ENCODE results near the gene ZC2HC1B.

ZC2HC1B gene, protein sequence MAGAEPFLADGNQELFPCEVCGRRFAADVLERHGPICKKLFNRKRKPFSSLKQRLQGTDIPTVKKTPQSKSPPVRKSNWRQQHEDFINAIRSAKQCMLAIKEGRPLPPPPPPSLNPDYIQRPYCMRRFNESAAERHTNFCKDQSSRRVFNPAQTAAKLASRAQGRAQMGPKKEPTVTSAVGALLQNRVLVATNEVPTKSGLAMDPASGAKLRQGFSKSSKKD

DNA sequence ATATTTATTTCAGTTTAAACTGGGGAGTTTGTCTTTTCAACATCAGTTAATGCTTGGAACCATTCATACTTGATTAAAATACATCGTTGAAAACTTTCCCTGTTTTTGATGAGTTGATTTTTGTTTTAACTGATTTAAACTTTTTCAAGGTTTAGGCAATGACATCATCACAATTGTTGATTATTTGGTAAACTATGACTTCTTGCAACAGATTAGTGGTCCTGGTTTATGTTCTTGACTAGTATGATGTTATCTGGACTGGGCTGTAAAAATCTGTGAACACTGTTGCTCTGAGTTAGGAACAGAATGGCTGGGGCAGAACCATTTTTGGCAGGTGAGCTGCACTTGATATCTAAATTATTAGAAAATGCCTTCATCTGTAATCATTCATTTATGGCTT, at the start of gene ZC2HC1B:
Gene ZC2HC1B (plus strand): TSS at position 241 of the 400 bp plus-strand sequence. CDS start 66 bp downstream, at position 307.
- DNase-seq (ENCODE audit: insufficient read length, low spot score) (no peak), FAIRE-seq (no peak)
- TF ChIP-seq POLR2A (IDR thresholded peaks at IDR 0.05; ENCODE audit: low read depth, low read length): no peak

DNA sequence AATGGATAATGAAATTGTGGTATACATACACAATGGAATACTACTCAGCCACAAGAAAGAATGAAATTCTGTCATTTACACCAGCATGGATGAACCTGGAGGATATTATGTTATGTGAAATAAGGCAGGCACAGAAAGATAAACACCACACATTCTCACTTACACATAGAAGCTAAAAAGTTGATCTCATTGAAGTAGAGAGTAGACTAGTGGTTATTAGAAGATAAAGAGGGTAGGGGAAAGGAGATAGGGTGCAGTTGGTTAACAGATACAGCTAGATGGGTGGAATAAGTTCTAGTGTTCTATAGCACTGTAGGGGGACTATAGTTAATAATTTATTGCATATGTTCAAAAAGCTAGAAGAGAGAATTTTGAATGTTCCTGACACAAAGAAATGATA, 46.7 kb upstream of the ZC2HC1B start:
- no peak for TF ChIP-seq POLR2A (IDR thresholded peaks at IDR 0.05; ENCODE audit: low read depth, low read length)
- FAIRE-seq (no peak), DNase-seq (ENCODE audit: insufficient read length, low spot score) (no peak)

DNA sequence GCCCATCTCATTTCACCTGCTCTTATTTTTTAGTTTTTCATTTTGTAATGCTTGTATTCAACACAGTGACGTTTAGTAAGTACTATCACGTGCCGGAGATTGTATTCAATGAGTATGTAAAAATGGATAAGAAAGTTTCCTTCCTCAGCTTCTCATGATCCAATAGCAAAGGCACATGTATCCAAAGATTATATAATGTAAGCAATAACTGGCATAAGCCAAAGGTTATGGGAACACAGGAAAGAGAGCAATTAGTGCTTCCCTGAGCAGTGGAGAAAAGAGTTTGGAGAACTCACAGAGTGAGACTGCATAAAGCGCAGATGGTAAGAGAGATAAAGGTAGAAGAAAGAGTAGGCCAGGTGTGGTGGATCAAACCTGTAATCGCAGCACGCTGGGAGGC, 42.9 kb upstream of the ZC2HC1B start:
- FAIRE-seq: no peak

DNA sequence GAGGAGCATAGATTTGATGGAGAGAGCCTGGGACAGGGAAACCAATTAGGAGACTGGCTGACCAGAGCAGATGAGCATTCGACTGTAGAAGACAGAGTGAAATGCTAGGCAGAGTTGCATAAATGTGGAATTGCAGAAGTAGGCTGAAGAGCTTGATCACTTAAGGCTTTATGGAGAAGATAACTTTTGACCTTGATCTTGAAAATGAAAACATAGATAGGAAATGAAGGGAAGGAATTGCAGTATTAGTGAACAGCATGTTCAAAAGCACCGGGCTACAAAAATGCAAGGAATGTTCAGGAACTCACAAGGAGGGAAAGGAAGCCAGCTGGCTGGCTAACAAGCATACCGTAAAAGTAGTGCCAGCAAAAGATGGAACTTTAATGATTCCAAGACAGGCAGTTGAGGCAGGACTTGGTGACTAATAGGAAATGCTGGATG, 41.7 kb upstream of the ZC2HC1B start:
- TF ChIP-seq POLR2A (IDR thresholded peaks at IDR 0.05; ENCODE audit: low read depth, low read length): no peak
- DNase-seq (ENCODE audit: insufficient read length, low spot score) (no peak), FAIRE-seq (no peak)

More for the DNA sequence above, 42.9 kb upstream of the ZC2HC1B start:
- no peak for TF ChIP-seq POLR2A (IDR thresholded peaks at IDR 0.05; ENCODE audit: low read depth, low read length)
- no peak for DNase-seq (ENCODE audit: insufficient read length, low spot score)

DNA sequence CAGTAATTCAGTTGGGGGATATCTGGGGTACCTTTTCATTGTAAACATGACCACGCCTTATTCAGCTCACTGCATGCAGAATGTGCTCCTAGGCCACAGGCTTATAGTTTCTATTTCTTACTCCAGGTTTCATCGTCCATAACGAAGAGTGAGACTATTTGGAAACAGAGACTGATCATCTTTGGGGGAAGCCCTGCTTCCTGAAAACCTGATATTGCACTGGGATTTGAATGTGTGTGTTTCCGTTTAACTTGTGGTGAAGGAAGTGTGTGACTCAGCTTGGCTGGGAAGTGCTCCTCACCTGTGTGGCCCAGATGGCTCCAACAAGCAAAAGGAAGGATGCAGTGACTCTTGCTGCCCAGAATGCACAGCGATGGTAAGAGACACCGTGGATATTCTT, 40.7 kb upstream of the ZC2HC1B start:
- DNase-seq (ENCODE audit: insufficient read length, low spot score) (no peak), FAIRE-seq (no peak)
- no peak for TF ChIP-seq POLR2A (IDR thresholded peaks at IDR 0.05; ENCODE audit: low read depth, low read length)

DNA sequence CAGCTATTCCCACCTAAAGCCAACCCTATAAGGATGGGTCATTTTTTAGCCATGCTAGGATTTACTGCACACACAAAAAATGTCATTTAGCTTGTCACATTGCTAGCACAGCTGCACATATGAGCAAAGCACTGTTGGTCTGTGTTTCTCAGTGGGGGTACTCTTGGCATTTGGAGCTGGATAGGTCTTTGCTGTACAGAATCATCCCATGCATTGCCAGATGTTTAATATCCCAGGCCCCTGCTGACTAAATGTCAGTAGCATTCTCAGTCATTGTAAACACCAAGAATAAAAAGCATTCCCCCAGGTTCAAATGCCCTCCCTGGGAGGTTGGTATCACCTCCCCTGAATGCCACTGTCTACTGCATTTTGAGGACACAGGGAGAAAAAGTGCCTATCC, 35.7 kb upstream of the ZC2HC1B start:
- DNase-seq (ENCODE audit: insufficient read length, low spot score) (no peak), FAIRE-seq (no peak)
- TF ChIP-seq POLR2A (IDR thresholded peaks at IDR 0.05; ENCODE audit: low read depth, low read length): no peak

DNA sequence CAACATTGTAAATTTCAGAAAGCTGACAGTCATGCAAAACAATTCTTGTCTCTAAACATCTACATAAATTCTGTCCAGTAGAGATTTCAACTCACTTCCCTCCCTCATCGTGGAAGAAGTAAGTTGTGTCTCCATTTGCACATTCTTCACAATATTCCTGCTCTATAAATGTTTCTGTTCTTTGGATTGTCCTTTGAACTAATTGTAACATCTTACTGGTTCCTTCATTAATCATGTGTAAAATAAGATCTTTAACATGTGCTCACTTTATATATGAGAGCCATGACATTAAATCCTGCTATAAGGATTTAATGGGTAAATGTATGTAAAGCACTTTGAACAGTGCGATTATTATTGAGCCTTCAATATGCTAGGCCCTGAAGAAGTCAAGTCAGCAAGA, 28.1 kb upstream of the ZC2HC1B start:
- DNase-seq (ENCODE audit: insufficient read length, low spot score) (no peak), FAIRE-seq (no peak)
- TF ChIP-seq POLR2A (IDR thresholded peaks at IDR 0.05; ENCODE audit: low read depth, low read length): no peak

DNA sequence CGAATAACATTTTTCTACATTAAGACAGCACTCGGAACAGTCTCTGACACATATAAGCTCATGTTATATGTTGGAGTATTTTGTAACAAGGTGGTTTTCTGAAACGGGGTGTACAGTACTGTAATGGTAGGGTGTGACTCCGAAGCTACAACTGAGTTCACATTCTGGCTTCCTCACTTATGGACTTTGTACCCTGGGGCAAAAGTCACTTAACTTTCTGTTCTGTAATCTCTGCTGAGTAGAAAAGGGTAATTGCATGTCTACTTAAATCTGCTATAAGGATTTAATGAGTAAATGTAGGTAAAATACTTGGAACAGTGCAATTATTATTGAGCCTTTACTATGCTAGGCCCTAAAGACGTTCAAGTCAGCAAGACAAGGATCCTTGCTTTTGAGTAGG, 25.9 kb upstream of the ZC2HC1B start:
- FAIRE-seq: no peak
- no peak for TF ChIP-seq POLR2A (IDR thresholded peaks at IDR 0.05; ENCODE audit: low read depth, low read length)
- DNase-seq (ENCODE audit: insufficient read length, low spot score): no peak

DNA sequence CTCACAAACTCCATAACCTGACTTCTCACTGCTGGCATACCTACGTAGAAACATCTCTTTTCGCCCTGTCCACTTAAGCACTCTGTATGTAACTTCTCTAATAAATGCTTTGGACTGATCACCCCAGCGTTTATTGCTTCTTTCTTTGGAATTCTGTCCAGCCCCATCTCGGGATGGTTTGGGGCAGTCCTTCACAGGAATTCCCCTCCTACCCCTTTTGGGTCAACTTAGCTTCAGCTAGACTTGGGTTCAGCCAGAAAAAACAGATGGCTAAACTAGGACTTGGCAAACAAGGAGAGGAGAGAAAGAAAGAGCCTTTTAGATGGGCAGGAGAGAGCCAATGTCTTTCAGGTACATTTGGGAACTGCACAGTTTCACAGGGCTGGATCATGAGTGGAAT, 25.1 kb upstream of the ZC2HC1B start:
- no peak for DNase-seq (ENCODE audit: insufficient read length, low spot score)
- no peak for FAIRE-seq
- TF ChIP-seq POLR2A (IDR thresholded peaks at IDR 0.05; ENCODE audit: low read depth, low read length): no peak

DNA sequence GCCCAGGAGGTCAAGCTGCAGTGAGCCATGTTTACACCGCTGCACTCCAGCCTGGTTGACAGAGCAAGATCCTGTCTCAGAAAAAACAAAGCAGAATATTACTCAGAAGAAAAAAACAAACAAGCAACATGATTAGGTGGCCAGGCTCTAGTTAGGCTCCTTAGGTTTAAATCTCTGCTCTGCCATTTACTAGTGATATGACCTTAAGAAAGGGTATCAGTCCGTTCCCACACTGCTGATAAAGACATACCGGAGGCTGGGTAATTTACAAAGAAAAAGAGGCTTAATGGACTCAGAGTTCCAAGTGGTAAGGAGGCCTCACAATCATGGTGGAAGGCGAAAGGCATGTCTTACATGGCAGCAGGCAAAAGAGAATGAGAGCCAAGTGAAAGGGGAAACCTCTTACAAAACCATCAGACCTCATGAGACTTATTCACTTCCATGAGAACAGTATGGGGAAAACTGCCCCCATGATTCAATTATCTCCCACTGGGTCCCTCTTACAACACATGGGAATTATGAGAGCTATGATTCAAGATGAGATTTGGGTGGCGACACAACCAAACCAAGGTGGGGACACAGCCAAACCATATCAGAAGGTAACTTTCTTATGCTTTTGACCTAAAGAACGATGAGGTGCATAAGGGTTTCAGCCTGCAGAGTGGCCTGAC, 23.5 kb upstream of the ZC2HC1B start:
- DNase-seq (ENCODE audit: insufficient read length, low spot score): no peak
- TF ChIP-seq POLR2A (IDR thresholded peaks at IDR 0.05; ENCODE audit: low read depth, low read length): no peak
- FAIRE-seq: no peak

DNA sequence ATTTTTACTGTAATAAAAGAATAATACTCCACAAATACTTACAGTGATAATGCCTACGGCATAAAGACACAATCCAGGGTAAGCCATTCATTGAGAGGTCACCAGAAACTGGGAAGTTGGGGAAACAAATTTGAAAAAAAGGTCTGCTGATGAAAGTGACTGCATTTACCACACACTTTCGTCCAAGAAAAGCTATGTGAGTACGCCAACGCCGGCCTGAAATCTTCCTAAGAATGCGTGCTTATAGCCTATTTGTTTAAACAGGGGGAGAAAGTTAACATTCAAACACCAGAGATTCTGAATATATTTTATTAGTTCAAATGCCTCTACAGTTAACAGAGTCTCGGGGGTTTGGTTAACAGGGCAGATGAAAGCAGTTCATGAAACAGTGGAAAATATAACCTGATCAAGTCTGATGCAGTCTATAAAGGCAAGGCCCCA, 21.8 kb upstream of the ZC2HC1B start:
- TF ChIP-seq POLR2A (IDR thresholded peaks at IDR 0.05; ENCODE audit: low read depth, low read length): no peak
- DNase-seq (ENCODE audit: insufficient read length, low spot score) (no peak), FAIRE-seq (no peak)

DNA sequence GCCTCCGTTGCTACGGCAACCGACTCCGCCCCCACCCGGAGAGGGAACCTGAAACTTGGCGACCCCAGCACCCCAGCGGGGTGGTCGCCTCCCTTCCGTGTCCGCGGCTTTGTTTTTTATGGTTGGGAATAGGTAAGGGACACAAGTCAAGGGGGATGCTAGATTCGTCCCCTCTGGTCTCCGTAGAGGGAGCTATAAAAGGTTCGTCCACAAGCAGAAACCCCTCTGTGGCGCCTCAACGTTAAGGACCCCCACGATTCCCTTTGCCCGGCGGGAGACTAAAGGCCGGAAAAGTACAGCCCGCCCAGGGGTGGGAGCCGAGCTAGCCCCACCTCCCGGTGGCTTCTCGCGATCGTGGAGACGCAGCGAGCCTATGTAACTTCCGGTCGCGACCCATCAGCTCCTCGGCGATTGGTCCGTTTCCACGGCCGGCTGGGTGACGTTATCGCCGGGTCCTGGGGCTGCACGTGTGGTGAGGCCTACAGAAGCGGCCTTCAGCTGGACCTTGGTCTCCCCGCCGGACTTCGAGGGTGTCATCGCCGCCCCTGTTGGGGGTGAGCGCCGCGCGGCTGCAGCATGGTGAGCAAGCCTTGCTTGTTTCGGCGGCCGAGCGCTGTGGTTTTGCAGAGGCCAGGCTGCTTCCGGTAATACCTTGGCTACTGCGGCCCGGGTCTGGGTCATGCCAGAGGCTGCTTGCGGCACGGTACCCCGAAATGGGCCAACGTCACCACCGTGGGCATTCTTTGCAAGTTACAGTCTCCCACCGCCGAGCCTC, 21.2 kb upstream of the ZC2HC1B start, which contains the start of gene LTV1:
Gene LTV1 (plus strand): TSS at position 437 of the 775 bp plus-strand sequence. CDS start 140 bp downstream, at position 577.
- peak; percentile 20 for FAIRE-seq
- no peak for TF ChIP-seq POLR2A (IDR thresholded peaks at IDR 0.05; ENCODE audit: low read depth, low read length)
- DNase-seq (ENCODE audit: insufficient read length, low spot score): peak; percentile 85

DNA sequence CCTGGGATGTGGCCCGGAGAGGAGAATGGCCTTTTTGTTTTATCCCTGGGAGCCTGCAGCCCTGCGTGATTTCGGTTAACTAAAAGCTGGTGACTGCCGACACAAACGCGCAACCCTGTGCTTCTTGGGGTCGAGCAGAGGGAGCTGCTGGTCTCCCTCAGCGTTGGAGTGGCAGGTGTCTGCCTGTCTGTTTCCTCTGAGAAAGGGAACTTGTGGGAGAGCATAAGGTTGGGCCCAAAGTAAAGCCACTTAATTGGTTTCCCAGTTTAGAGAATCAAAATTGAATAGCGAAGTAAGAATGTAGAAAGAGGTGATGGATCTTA, 20.6 kb upstream of the ZC2HC1B start:
- DNase-seq (ENCODE audit: insufficient read length, low spot score) (no peak), FAIRE-seq (no peak)
- no peak for TF ChIP-seq POLR2A (IDR thresholded peaks at IDR 0.05; ENCODE audit: low read depth, low read length)

DNA sequence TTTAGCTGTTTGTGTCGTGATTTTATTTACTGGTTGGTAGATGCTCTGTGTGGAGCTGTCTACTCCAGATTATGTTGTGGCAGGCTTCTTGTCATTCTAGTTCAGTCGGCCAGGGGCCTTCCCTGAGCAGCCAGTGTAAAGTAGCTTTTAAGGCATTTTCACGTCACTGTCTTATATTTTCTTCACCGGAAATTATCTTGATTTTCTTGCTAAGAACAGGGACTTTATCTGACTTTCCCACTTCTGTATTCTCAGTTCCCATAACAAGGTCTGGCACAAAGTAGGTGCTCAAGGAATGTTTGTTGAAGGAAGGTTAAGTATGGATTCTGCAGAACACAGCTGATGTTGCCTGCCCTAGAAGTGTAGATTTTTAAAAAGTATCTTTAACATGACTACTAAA, 20.3 kb upstream of the ZC2HC1B start:
- no peak for FAIRE-seq
- no peak for DNase-seq (ENCODE audit: insufficient read length, low spot score)
- no peak for TF ChIP-seq POLR2A (IDR thresholded peaks at IDR 0.05; ENCODE audit: low read depth, low read length)
